Body of pancreas (tissue), 4 donors: ENCODE measurements around the gene TEAD1.

ENCODE experiments used
- CTCF ChIP-seq, 7 experiments: fragments of 450-650 bp in 4 of 7; fragments of 200-600 bp in 3 of 7; sonication (generic) in 3 of 7; IDR thresholded peaks; one replicate each; pipeline ENCODE4 v1.5.1; 2016 to 2019; ENCODE audit warnings: antibody characterized with exemption in 7 of 7
- POLR2A ChIP-seq, 3 donors: fragments of 450-650 bp; IDR thresholded peaks; one replicate each; pipeline ENCODE4 v1.6.1; 2016; ENCODE audit warnings: antibody characterized with exemption in 3 of 3, mild to moderate bottlenecking in 2 of 3

- TF ChIP-seq POLR2A (IDR thresholded peaks at IDR 0.05), result no peak
- no peak for TF ChIP-seq CTCF (IDR thresholded peaks at IDR 0.05)
These were observed 299.4 kb downstream of the TEAD1 start for GRCh38 chr11:12973528-12974181.
